Activated CD4-positive, CD25-positive, alpha-beta regulatory T cell (primary cell): ENCODE measurements around the gene PEBP1.
"Not testable (repeated sequence)": the region's sequence is repeated elsewhere in the genome, so short reads cannot be mapped to it uniquely, and the experiment has no call there.

Experiments
- DNase-seq, 4 experiments: peaks; one replicate each; lab custom pipeline; 2025; lab: John Stamatoyannopoulos, UW

The PEBP1 gene

DNA sequence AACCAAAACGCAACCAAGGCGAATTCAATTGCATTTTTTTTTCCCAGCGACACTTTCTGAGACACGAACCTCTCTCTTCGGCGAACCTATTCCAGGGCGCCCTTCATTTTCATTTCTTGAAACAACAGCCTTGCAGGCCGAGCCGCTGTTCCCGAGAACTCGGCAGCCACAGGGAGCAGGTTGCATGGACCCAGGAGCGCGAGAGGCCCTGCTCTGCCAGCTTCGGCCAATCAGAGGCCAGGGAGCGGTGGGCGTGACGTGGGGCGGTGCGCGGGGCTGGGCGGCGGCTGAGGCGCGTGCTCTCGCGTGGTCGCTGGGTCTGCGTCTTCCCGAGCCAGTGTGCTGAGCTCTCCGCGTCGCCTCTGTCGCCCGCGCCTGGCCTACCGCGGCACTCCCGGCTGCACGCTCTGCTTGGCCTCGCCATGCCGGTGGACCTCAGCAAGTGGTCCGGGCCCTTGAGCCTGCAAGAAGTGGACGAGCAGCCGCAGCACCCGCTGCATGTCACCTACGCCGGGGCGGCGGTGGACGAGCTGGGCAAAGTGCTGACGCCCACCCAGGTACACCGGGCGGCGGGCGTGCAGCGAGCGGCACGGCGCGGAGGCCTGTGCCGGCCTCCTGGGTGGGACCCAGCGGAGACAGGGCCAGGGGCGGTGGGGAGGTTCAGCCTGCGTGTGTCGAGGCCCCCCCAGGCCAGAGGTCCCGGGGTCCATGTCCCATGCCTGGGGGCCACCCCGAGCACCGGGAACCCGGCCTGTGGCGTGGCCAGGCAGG lies at the start of gene PEBP1:
Gene PEBP1 (plus strand): TSS at position 337 of the 771 bp plus-strand sequence. CDS start 86 bp downstream, at position 423.
- DNase-seq = peak; percentile 84 to 88 (median 88)

DNA sequence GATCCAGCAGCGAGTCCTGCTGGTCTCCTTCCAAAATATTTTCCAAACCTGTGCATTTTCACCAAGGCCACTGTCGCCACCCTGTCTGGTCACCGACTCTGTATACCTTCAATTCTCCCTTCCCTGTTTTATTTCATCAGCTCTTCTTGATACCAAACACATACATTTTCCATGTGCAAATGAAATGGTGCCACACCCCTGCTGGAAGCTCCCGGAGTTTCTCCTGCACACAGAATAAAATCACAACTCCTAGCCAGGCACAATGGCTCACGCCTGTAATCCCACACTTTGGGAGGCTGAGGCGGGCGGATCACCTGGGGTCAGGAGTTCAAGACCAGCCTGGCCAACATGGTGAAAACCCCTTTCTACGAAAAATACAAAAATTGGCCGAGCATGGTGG lies 46.1 kb upstream of the PEBP1 start:
- no peak for DNase-seq

GRCh38 chr12:118094039-118094438 lies 41.9 kb upstream of the PEBP1 start:
- no peak for DNase-seq

GRCh38 chr12:118098401-118098800 lies 37.5 kb upstream of the PEBP1 start:
- DNase-seq = no peak

- no peak for DNase-seq
These were observed 36.8 kb upstream of the PEBP1 start for GRCh38 chr12:118098911-118099671.

GRCh38 chr12:118101051-118101450 lies 34.9 kb upstream of the PEBP1 start:
- no peak for DNase-seq

DNA sequence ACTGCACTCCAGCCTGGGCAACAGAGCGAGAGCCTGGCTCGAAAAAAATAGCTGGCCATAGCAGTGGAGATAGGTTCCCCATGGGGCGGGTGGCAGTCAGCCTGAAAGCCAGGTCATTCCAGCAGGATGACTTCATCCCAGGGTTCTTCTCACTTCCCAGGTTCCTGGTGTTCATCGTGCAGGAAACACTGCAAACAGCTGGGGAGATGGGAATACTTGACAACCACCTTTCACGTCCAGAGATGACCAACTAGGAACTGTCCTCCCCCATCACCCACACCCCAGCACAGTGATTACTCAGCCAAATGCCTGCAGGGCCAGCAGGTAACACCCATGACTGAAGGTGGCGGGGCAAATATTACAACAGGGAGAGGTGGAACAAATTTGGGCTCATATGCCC lies 33.9 kb upstream of the PEBP1 start:
- no peak for DNase-seq

- DNase-seq = no peak
These were observed 33.3 kb upstream of the PEBP1 start for GRCh38 chr12:118102609-118103008.

GRCh38 chr12:118103201-118103600 lies 32.7 kb upstream of the PEBP1 start:
- DNase-seq = no peak

GRCh38 chr12:118103601-118104382 lies 32.1 kb upstream of the PEBP1 start, which contains the start of gene VSIG10:
Gene VSIG10 (minus strand): TSS chr12:118104011. CDS start chr12:118103671, 340 bp downstream.
- peak in 1 of 4 experiments; percentile 3 for DNase-seq

- no peak for DNase-seq
These were observed 28.9 kb upstream of the PEBP1 start for GRCh38 chr12:118107011-118107410.

- no peak for DNase-seq
These were observed 28.2 kb upstream of the PEBP1 start for GRCh38 chr12:118107694-118108093.

- DNase-seq = no peak
These were observed 26.8 kb upstream of the PEBP1 start for GRCh38 chr12:118109088-118109487.

GRCh38 chr12:118119449-118119879 lies 16.5 kb upstream of the PEBP1 start:
- DNase-seq = no peak

GRCh38 chr12:118120579-118121363 lies 15.2 kb upstream of the PEBP1 start:
- peak; percentile 31 to 53 (median 46) for DNase-seq

- no peak for DNase-seq
These were observed 13.7 kb upstream of the PEBP1 start for GRCh38 chr12:118122264-118122663.

DNA sequence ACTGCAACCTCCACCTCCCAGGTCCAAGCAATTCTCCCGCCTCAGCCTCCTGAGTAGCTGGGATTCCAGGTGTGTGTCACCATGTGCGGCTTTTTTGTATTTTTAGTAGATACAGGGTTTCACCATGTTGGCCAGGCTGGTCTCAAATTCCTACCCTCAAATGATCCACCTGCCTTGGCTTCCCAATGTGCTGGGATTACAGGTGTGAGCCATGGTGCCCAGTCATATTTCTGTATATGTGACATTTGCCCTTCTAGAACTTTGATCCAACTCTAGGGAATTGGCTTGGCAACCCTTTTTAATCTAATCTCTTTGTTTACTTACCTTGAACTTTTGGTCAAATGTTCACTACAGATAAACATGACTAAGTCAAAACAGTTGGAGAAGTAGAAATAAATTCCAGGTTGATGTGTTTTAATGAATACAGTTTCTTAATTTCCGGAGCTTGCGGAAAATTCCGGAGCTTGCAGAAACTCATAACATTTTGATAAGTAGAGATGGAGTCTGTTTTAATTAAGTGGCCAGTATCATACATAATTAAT lies 11.5 kb upstream of the PEBP1 start:
- no peak for DNase-seq

- no peak for DNase-seq
These were observed 10.2 kb upstream of the PEBP1 start for GRCh38 chr12:118125743-118126118.

DNA sequence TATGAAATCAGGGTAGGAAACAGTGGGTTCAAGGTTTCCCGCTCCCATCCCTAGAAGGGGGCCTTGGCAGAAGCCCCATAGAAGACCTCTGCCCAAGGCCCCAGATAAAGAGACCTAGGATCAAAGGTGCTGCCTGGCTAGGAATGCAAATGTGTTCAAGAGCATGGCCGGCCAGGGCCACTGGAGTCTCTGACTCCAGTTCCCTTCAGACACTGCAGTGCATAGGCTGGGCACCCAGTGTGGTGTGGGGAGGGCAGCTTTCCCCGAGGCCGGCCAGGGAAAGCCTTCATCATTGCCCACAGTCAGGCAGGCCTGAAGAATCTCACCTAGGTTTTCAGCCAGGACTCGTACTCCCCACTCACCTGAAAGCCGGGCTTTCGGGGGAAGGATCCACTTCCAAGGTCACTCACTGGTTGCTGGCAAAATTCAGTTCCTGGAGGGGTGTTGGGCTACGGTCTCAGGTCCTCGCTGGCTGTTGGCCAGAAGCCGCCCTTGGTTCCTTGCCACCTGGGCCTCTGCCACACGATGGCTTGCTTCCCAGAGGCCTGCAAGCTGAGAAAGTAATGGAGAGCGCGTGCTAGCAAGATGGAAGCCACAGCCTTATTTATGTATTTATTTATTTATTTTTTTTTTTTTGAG lies 9.7 kb upstream of the PEBP1 start:
- no peak for DNase-seq

DNA sequence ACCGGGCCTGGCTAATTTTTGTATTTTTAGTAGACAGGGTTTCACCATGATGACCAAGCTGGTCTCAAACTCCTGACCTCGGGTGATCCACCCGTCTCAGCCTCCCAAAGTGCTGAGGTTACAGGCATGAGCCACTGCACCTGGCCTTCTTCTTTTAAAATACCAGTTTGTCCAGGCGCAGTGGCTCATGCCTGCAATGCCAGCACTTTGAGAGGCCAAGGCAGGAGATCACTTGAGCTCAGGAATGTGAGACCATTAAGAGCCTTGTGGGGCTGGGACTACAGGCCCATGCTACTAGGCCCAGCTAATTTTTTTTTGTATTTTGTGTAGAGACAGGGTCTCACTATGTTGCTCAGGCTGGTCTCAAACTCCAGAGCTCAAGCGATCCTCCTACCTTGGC lies 8.1 kb upstream of the PEBP1 start:
- no peak for DNase-seq

DNA sequence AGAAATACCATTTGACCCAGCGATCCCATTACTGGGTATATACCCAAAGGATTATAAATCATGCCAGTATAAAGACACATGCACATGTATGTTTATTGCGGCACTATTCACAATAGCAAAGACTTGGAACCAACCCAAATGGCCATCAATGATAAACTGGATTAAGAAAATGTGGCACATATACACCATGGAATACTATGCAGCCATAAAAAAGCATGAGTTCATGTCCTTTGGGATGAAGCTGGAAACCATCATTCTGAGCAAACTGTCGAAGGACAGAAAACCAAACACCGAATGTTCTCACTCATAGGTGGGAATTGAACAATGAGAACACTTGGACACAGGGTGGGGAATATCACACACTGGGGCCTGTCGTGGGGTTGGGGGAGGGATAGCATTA lies 6.5 kb upstream of the PEBP1 start:
- DNase-seq = not testable (repeated sequence)
